Measurements from ENCODE around the gene MROH2B.

The MROH2B gene

DNA sequence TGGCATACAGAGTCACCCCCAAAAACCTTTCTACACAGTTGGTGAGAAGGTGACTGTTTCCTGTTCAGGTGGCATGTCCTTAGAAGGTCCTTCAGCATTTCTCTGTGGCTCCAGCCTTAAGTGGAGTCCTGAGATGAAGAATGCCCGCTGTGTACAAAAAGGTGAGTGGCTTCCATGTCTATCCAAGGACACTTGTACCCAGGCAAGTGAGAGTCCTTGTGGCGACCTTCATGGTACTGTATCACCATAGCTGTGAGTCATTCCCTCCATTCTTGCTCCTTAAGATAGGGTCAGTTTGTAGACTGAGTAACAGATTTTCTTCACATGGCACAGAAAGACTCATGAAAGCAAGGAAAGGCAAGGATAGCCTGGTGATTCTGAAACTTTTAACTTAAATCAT, 98.7 kb downstream of the MROH2B start:
- TF ChIP-seq GATA3 (IDR thresholded peaks at IDR 0.05; ENCODE audit: low read depth, low read length), result no peak
- no peak for TF ChIP-seq GATA2 (IDR thresholded peaks at IDR 0.05; ENCODE audit: low read depth, low read length)

DNA sequence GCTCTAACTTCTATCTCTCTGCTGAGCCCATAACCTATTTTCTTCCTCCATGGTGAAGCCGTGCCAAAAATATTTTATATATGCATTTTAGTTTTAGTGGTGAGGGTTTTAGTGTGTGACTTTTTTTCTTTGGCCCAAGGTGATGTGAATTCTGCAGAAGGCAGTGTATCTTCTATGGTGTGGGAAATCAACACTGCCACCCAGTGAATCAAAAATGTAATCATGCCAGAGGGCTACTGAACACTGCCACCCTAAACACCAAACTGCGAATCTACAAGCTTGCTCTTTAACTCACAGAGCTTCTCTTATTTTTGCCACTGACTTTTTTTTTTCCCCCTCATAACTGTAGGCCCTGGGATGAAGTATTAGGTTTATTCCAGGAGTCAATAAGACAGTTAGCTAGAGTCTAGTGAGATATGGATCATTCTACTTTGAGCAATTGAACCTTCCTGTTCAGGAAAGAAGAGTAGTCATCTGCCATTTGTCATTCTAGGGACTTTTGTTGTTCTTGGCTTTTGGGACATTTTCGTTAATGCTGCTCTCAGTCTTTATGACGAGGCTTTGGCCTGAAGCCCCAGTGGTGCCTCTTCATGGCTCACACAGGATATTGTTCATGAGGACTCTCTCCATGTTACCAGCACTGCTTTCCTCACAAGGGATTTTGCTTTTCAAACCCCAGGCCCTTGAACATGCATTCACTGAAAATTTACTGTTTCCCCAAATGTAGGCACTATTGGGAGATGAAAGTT, 108.8 kb downstream of the MROH2B start:
- TF ChIP-seq GATA3 (IDR thresholded peaks at IDR 0.05; ENCODE audit: low read depth, low read length) (no peak), GATA2 (IDR thresholded peaks at IDR 0.05; ENCODE audit: low read depth, low read length) (no peak)

DNA sequence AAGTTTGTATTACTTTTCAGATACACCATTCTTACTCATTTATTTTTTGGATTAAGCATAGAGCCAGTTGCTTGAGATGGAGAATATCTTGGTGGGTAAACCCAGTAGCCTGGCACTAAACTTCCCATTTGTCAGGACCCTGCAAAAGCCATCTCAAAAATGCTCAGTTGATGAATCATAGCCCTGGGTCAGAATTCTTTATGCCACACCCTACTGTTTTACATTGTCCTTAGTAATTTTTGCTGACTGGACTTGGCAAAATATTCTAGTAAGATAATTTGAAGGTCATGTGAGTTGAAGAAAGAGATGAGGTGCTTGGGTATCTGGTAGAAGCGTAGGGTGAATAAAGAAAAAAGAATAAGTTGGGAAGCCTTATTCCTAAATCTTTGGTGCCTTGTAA, 111.1 kb downstream of the MROH2B start:
- no peak for TF ChIP-seq GATA3 (IDR thresholded peaks at IDR 0.05; ENCODE audit: low read depth, low read length)
- TF ChIP-seq GATA2 (IDR thresholded peaks at IDR 0.05; ENCODE audit: low read depth, low read length), result no peak

DNA sequence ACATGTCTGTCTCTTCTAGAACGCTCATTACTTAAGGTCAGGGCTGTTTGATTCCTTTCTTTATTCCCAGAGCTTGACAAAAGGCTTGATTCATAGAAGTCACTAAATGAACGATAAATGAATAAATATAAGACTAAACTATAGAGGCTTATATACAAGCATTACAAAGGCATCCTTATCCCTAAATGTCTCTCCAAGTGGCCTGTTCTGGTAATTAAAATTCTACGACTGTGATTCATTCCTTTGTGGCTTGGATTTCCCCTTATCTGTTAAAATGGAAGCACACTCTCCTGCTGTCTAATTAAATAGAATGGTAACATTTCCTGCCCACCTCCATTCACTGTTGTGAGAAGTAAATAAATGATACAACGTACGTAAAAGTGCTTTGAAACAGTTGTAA, 112.3 kb downstream of the MROH2B start:
- no peak for TF ChIP-seq GATA2 (IDR thresholded peaks at IDR 0.05; ENCODE audit: low read depth, low read length)
- TF ChIP-seq GATA3 (IDR thresholded peaks at IDR 0.05; ENCODE audit: low read depth, low read length), result no peak

DNA sequence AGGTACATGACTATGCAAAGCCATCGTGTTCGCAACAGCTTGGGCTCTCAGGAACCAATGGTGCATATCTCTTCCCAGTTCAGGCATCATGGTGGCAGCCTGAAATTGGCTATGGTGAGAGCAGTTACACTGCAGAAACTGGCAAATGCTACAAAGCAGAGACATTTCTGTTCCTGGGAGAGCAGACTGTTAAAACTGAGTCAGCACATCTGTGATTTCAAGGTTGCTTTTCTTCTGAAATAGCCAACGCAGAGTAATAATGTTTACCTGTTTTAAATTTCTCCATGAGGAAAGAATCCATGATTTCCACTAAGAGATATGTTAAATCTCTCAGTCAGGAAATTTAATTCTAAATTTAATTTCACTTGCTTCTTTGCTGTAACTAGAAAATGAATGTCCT, 114.1 kb downstream of the MROH2B start:
- TF ChIP-seq GATA2 (IDR thresholded peaks at IDR 0.05; ENCODE audit: low read depth, low read length) (no peak), GATA3 (IDR thresholded peaks at IDR 0.05; ENCODE audit: low read depth, low read length) (no peak)

DNA sequence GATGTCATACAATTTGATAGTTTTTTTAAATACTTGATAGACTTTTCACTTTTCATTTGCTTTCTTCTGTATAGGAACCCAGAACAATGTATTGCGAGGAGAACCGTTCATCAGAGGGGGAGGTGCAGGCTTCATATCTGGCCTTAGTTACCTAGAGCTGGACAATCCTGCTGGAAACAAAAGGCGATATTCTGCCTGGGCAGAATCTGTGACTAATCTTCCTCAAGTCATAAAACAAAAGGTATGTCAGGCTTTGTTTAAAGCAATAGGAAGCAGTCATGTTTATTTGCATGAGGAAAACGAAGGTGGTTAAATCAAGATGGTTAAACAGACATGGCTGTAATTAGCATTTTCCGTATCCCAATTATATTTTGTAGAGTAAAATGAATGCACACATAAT, 115.8 kb downstream of the MROH2B start:
- TF ChIP-seq GATA3 (IDR thresholded peaks at IDR 0.05; ENCODE audit: low read depth, low read length) (no peak), GATA2 (IDR thresholded peaks at IDR 0.05; ENCODE audit: low read depth, low read length) (no peak)
